Keratinocyte (primary cell): Measurements from ENCODE around the gene PRAMEF5.
"Not testable (repeated sequence)": the region's sequence is repeated elsewhere in the genome, so short reads cannot be mapped to it uniquely, and the experiment has no call there.

Experiments used
- EZH2 ChIP-seq: IDR thresholded peaks from one replicate; pipeline ENCODE4 v1.6.1; 2012; ENCODE audit warnings: inconsistent platforms, mild to moderate bottlenecking, low read length, moderate library complexity
- TF ChIP-seq, protein P1 (sequence below), 3 experiments: IDR thresholded peaks in 1 of 3; conservative IDR thresholded peaks in 1 of 3; optimal IDR thresholded peaks in 1 of 3; 2 replicates in 2 of 3; 3 replicates in 1 of 3; pipeline versions ENCODE3 to v1.5.1; 2011; ENCODE audit warnings: low read length in 3 of 3, mild to moderate bottlenecking in 3 of 3, moderate library complexity in 2 of 3, control low read depth in 1 of 3, inconsistent platforms in 1 of 3; ENCODE audit not compliant: insufficient read depth in 2 of 3; ENCODE audit errors: extremely low read depth in 1 of 3

DNA sequence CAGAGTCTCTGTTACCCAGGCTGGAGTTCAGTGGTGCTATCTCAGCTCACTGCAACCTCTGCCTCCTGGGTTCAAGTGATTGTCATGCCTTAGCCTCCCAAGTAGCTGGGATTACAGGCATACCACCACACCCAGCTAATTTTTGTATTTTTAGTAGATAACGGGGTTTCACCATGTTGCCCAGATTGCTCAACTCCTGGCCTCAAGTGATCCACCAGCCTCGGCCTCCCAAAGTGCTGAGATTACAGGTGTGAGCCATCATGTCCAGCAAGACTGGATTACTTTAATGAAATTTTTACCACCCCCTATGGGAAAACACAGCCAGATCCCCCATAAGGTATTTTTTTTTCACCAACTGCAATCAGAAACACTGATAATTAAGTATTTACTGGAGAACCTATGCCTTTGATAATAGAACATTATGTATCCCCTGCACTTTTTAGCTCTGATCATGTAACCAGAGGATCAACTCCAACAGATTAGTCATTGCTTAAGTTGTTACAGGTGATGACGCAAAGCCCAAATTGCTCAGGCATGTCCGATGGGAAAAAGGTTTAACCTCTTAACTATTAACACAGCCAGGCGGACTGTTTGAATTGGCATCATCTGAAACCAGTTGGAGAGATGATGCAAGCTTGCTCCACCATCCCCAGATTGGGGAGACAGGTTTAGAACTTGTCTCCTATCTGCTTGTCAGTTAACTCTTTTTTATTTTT, 43.4 kb downstream of the PRAMEF5 start:
- TF ChIP-seq, protein P1, sequence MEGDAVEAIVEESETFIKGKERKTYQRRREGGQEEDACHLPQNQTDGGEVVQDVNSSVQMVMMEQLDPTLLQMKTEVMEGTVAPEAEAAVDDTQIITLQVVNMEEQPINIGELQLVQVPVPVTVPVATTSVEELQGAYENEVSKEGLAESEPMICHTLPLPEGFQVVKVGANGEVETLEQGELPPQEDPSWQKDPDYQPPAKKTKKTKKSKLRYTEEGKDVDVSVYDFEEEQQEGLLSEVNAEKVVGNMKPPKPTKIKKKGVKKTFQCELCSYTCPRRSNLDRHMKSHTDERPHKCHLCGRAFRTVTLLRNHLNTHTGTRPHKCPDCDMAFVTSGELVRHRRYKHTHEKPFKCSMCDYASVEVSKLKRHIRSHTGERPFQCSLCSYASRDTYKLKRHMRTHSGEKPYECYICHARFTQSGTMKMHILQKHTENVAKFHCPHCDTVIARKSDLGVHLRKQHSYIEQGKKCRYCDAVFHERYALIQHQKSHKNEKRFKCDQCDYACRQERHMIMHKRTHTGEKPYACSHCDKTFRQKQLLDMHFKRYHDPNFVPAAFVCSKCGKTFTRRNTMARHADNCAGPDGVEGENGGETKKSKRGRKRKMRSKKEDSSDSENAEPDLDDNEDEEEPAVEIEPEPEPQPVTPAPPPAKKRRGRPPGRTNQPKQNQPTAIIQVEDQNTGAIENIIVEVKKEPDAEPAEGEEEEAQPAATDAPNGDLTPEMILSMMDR (optimal IDR thresholded peaks at IDR 0.05 in 1 of 3, IDR thresholded peaks at IDR 0.05 in 1 of 3, conservative IDR thresholded peaks at IDR 0.05 in 1 of 3; ENCODE audit: extremely low read depth in 1 of 3, insufficient read depth in 2 of 3, low read length in 3 of 3): not testable (repeated sequence)
- TF ChIP-seq EZH2: not testable (repeated sequence)
